Endothelial cell of umbilical vein (primary cell): ENCODE data around the gene SALL2. TPM values are rescaled to one million over a fixed set of nuclear protein-coding genes. Genes with fewer than 3 reads are reported as not detected.

Experiments
- BruUV-seq: library from RNA; stranded (reverse); fragments of 400-500 nt; replicated peaks from 2 replicates; lab custom pipeline; 2021; lab: Mats Ljungman, UMichigan
- CTCF ChIA-PET: fragments of 300-600, 350-600 bp; sonication (Branson Sonifier 250); formaldehyde crosslinking; loops from one replicate; lab custom pipeline; 2021; ENCODE audit warnings: antibody characterized with exemption, inconsistent platforms; lab: Charles Lee
- POLR2A ChIA-PET: fragments of 300-600, 350-600 bp; sonication (Branson Sonifier 250); formaldehyde crosslinking; loops from one replicate; lab custom pipeline; 2021; ENCODE audit warnings: antibody characterized with exemption, inconsistent platforms; lab: Charles Lee
- DNase-seq: peaks from one replicate; pipeline ENCODE4 v3.0.0-alpha.2; 2011; ENCODE audit warnings: low read depth, low spot score
- FAIRE-seq: peaks from 2 replicates; lab custom pipeline; 2011; peaks lifted over from hg19 to GRCh38; lab: Jason Lieb, UNC
- H2AFZ ChIP-seq: 2 replicates; pipeline ENCODE4 v1.6.0; 2012; ENCODE audit warnings: low read depth, low read length, control low read depth, inconsistent platforms
- H3K27ac ChIP-seq: 2 replicates; pipeline ENCODE4 v1.5.1; 2011; ENCODE audit warnings: low read depth, mild to moderate bottlenecking, control low read depth, low read length, moderate library complexity; ENCODE audit not compliant: insufficient read depth
- H3K27me3 ChIP-seq, 2 experiments: 2 replicates each; pipeline versions ENCODE4 v1.6.0 to v1.6.1; 2011; ENCODE audit warnings: low read length in 2 of 2, mixed read lengths in 1 of 2; ENCODE audit not compliant: control insufficient read depth in 2 of 2, insufficient read depth in 2 of 2
- H3K36me3 ChIP-seq, 2 experiments: 2 replicates in 1 of 2; 3 replicates in 1 of 2; pipeline ENCODE4 v1.5.1; 2011; ENCODE audit warnings: low read length in 2 of 2, mild to moderate bottlenecking in 1 of 2, moderate library complexity in 1 of 2; ENCODE audit not compliant: control insufficient read depth in 2 of 2, insufficient read depth in 2 of 2; ENCODE audit errors: extremely low read depth in 1 of 2
- H3K4me1 ChIP-seq: 3 replicates; pipeline ENCODE4 v1.5.1; 2011; ENCODE audit warnings: mild to moderate bottlenecking, low read length; ENCODE audit not compliant: control insufficient read depth, insufficient read depth; ENCODE audit errors: extremely low read depth
- H3K4me2 ChIP-seq: 2 replicates; pipeline ENCODE4 v1.6.1; 2011; ENCODE audit warnings: low read length, control low read depth, mixed read lengths; ENCODE audit not compliant: insufficient read depth
- H3K4me3 ChIP-seq, 3 experiments: fragments of 200-600 bp in 1 of 3; sonication (generic), shearing (Covaris generic) in 1 of 3; replicated peaks in 1 of 3; 2 replicates each; pipeline ENCODE4 v1.5.1; 2011 to 2016; ENCODE audit warnings: control low read depth in 3 of 3, low read length in 3 of 3, mild to moderate bottlenecking in 2 of 3, inconsistent platforms in 1 of 3, low read depth in 1 of 3, moderate library complexity in 1 of 3; ENCODE audit not compliant: insufficient read depth in 1 of 3
- H3K79me2 ChIP-seq: 2 replicates; pipeline ENCODE4 v1.6.0; 2012; ENCODE audit warnings: low read length, inconsistent platforms; ENCODE audit not compliant: control insufficient read depth, insufficient read depth
- H3K9ac ChIP-seq: replicated peaks from 2 replicates; pipeline ENCODE3; 2011; ENCODE audit warnings: low read length, control low read depth; ENCODE audit not compliant: insufficient read depth; ENCODE audit errors: extremely low read depth
- H3K9me1 ChIP-seq: replicated peaks from 3 replicates; pipeline ENCODE4 v1.6.0; 2011; ENCODE audit warnings: mild to moderate bottlenecking, low read length; ENCODE audit not compliant: control insufficient read depth, insufficient read depth; ENCODE audit errors: extremely low read depth
- H3K9me3 ChIP-seq: replicated peaks from 2 replicates; pipeline ENCODE4 v1.5.1; 2012; ENCODE audit warnings: low read length, inconsistent platforms; ENCODE audit not compliant: control insufficient read depth, insufficient read depth
- H4K20me1 ChIP-seq: replicated peaks from 2 replicates; pipeline ENCODE3; 2011; ENCODE audit warnings: mild to moderate bottlenecking, low read length; ENCODE audit not compliant: control insufficient read depth, insufficient read depth; ENCODE audit errors: extremely low read depth
- CTCF ChIP-seq, 2 donors: IDR thresholded peaks; 1 replicate in 1 of 2; 2 replicates in 1 of 2; pipeline ENCODE4 v1.5.1; 2011; ENCODE audit warnings: low read length in 2 of 2, mild to moderate bottlenecking in 2 of 2, moderate library complexity in 2 of 2, control low read depth in 1 of 2, inconsistent platforms in 1 of 2, low read depth in 1 of 2; ENCODE audit not compliant: insufficient read depth in 1 of 2; ENCODE audit errors: extremely low read depth in 1 of 2
- EZH2 ChIP-seq: IDR thresholded peaks from 2 replicates; pipeline ENCODE4 v1.6.1; 2012; ENCODE audit warnings: borderline replicate concordance, low read depth, mild to moderate bottlenecking, moderate library complexity, low read length, inconsistent platforms; ENCODE audit not compliant: severe bottlenecking
- FOS ChIP-seq: IDR thresholded peaks from 2 replicates; pipeline ENCODE4 v1.6.1; 2011; ENCODE audit warnings: mild to moderate bottlenecking, low read length, moderate library complexity, borderline replicate concordance; ENCODE audit not compliant: insufficient read depth
- GATA2 ChIP-seq: IDR thresholded peaks from 2 replicates; pipeline ENCODE4 v1.7.0; 2011; ENCODE audit warnings: low read depth, mild to moderate bottlenecking, moderate library complexity, mixed read lengths, low read length; ENCODE audit not compliant: insufficient read length, insufficient read depth
- JUN ChIP-seq: IDR thresholded peaks from 2 replicates; pipeline ENCODE4 v1.6.1; 2011; ENCODE audit warnings: borderline replicate concordance, low read depth; ENCODE audit not compliant: insufficient read length, insufficient read depth
- MYC ChIP-seq: IDR thresholded peaks from one replicate; pipeline ENCODE4 v1.6.1; 2011; ENCODE audit warnings: mild to moderate bottlenecking, low read depth, low read length
- POLR2A ChIP-seq: IDR thresholded peaks from 2 replicates; pipeline ENCODE4 v1.6.1; 2012; ENCODE audit warnings: low read depth, mild to moderate bottlenecking, control low read depth, low read length
- POLR2AphosphoS5 ChIP-seq: IDR thresholded peaks from 2 replicates; pipeline ENCODE4 v1.6.1; 2012; ENCODE audit warnings: low read depth, mild to moderate bottlenecking, control low read depth, low read length, moderate library complexity; ENCODE audit not compliant: insufficient read depth
- dilution Hi-C: fragments of 300-500 bp; cut with MboI; formaldehyde crosslinking; loops from one replicate; pipeline ENCODE4 v1.15.0; 2019; ENCODE audit warnings: low sequenced_read_pairs; ENCODE audit not compliant: extremely low pct_ligation_motif_present
- intact Hi-C: fragments of 100-400 bp; cut with micrococcal nuclease; formaldehyde crosslinking; loops from one replicate; pipeline ENCODE4 v1.10.0; 2022
- polyA plus RNA-seq, 4 experiments: library from polyadenylated mRNA; depleted of rRNA in 3 of 4; stranded (reverse) in 3 of 4; unstranded in 1 of 4; fragments of >200 nt; gene quantifications; 2 replicates each; pipeline versions ENCODE4 v1.2.1 to v1.2.3, GENCODE V29; 2011 to 2012; ENCODE audit warnings: missing spikeins in 1 of 4
- total RNA-seq: library from RNA; stranded (reverse); gene quantifications from 2 replicates; pipeline ENCODE4 v1.2.3, GENCODE V29; 2021
- TF ChIP-seq, protein P1 (sequence below): IDR thresholded peaks from 2 replicates; pipeline ENCODE4 v1.6.1; 2011; ENCODE audit not compliant: insufficient read depth, insufficient read length

Gene SALL2
- total and polyA plus RNA-seq, 2 donors (not counting 3 experiments of a cell fraction or from before 2014, with no cell fraction given): 2.8 to 4.6 TPM

- TF ChIP-seq JUN: no peak
- TF ChIP-seq POLR2A: no peak
- TF ChIP-seq FOS: no peak
- TF ChIP-seq GATA2: no peak
- no peak for TF ChIP-seq POLR2AphosphoS5
- TF ChIP-seq EZH2: no peak
- no peak for TF ChIP-seq CTCF (IDR thresholded peaks at IDR 0.05; ENCODE audit: extremely low read depth in 1 of 2, insufficient read depth in 1 of 2, low read depth in 1 of 2, low read length in 2 of 2)
- no peak for TF ChIP-seq MYC
- TF ChIP-seq, protein P1, sequence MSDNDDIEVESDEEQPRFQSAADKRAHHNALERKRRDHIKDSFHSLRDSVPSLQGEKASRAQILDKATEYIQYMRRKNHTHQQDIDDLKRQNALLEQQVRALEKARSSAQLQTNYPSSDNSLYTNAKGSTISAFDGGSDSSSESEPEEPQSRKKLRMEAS: no peak
Measured at GRCh38 chr14:21526672-21527317, 649 bp upstream of the SALL2 start.

More at GRCh38 chr14:21526672-21527317, 649 bp upstream of the SALL2 start:
- POLR2A ChIA-PET: interaction anchor here (1.9 kb wide), 1 partner anchor 16 kb away, joined by 19 read pairs; the partner anchor contains the start of gene METTL3
- Histone ChIP-seq H3K36me3 (no peaks in the 10 kb centered on the region), H3K4me2 (peak overlapping the region; percentile 55), H4K20me1 (no peaks in the 10 kb centered on the region), H3K4me3 (peak overlapping the region; percentile 32 to 80 (median 67)), H3K27ac (no peak overlapping the region), H3K9me3 (no peaks in the 10 kb centered on the region), H3K4me1 (peaks cover 3% of the 10 kb centered on the region), H3K9me1 (no peaks in the 10 kb centered on the region), H2AFZ (peak overlapping the region; percentile 88), H3K9ac (no peak overlapping the region), H3K79me2 (no peaks in the 10 kb centered on the region), H3K27me3 (peaks cover 18 to 20% of the 10 kb centered on the region in 2 experiments)
- no peak for DNase-seq
- dilution Hi-C loops: no loop called here
- intact Hi-C loops: loop anchor here (1.0 kb wide), 1 partner anchor 15 kb away; the partner anchor contains the start of gene METTL3
- CTCF ChIA-PET: interaction anchor here (0.9 to 3.1 kb wide), 5 partner anchors 11 to 30 kb away, joined by 3 to 28 read pairs (median 8); partner anchors contain the start of gene METTL3
- no peak for FAIRE-seq
- no TSS peak for BruUV-seq
